Endodermal cell (in vitro differentiated cells): ENCODE data around the gene ZNF407. TPM values are rescaled to one million over a fixed set of nuclear protein-coding genes. Genes with fewer than 3 reads are reported as not detected.

Experiments used
- DNase-seq: peaks from one replicate; pipeline ENCODE4 v3.0.0-alpha.2; 2017
- H3K27ac ChIP-seq: 2 replicates; pipeline ENCODE4 v1.5.1; 2013; ENCODE audit warnings: mild to moderate bottlenecking, low read depth, low read length, moderate library complexity
- H3K27me3 ChIP-seq: 2 replicates; pipeline ENCODE4 v1.6.1; 2013; ENCODE audit warnings: mild to moderate bottlenecking, low read length, moderate library complexity; ENCODE audit not compliant: insufficient read depth, control insufficient read depth, poor library complexity, severe bottlenecking
- H3K36me3 ChIP-seq: 2 replicates; pipeline ENCODE4 v1.7.0; 2013; ENCODE audit warnings: mild to moderate bottlenecking, low read length, moderate library complexity; ENCODE audit not compliant: control insufficient read depth, insufficient read depth
- H3K4me1 ChIP-seq: one replicate; pipeline ENCODE4 v1.7.0; 2013; ENCODE audit warnings: low read length; ENCODE audit not compliant: control insufficient read depth, insufficient read depth
- H3K4me3 ChIP-seq: 2 replicates; pipeline ENCODE4 v1.5.1; 2013; ENCODE audit warnings: mild to moderate bottlenecking, low read length, moderate library complexity
- H3K9ac ChIP-seq: 2 replicates; pipeline ENCODE4 v1.6.1; 2013; ENCODE audit warnings: mild to moderate bottlenecking, low read length, moderate library complexity; ENCODE audit not compliant: poor library complexity, severe bottlenecking; ENCODE audit errors: extremely low read depth
- H3K9me3 ChIP-seq: 2 replicates; pipeline ENCODE4 v1.6.1; 2013; ENCODE audit warnings: mild to moderate bottlenecking, low read length, moderate library complexity; ENCODE audit not compliant: control insufficient read depth
- H3K27ac Mint-ChIP-seq: 2 replicates; pipeline ENCODE4 v1.8.0; 2020; ENCODE audit warnings: mixed read lengths
- H3K27me3 Mint-ChIP-seq: 2 replicates; pipeline ENCODE4 v1.8.0; 2021; ENCODE audit warnings: mild to moderate bottlenecking, mixed read lengths; ENCODE audit not compliant: insufficient read depth
- H3K36me3 Mint-ChIP-seq: 2 replicates; pipeline ENCODE4 v1.8.0; 2020; ENCODE audit warnings: low read depth, mixed read lengths
- H3K4me1 Mint-ChIP-seq: 2 replicates; pipeline ENCODE4 v1.8.0; 2020; ENCODE audit warnings: mixed read lengths
- H3K4me3 Mint-ChIP-seq: 2 replicates; pipeline ENCODE4 v1.8.0; 2020; ENCODE audit warnings: mild to moderate bottlenecking, moderate library complexity, mixed read lengths
- H3K9me3 Mint-ChIP-seq: 2 replicates; pipeline ENCODE4 v1.8.0; 2020; ENCODE audit warnings: mild to moderate bottlenecking, mixed read lengths
- WGBS, 2 experiments: methylation state at CpG; one replicate each; pipeline versions ENCODE4 v1.1.5 to v1.1.7; 2013; ENCODE audit warnings: missing lambda C conversion rate in 2 of 2, mixed read lengths in 1 of 2; ENCODE audit not compliant: insufficient coverage in 1 of 2, insufficient read length in 1 of 2; 5-methylcytosine and 5-hydroxymethylcytosine counted together
- total RNA-seq, 2 donors: library from RNA; stranded (reverse); fragmentation: NEBNext Ultra II Directional in 1 of 2; extraction: Animal tissue kit (Norgen Biotek cat#: 25700) in 1 of 2; gene quantifications; 2 replicates in 1 of 2; 3 replicates in 1 of 2; pipeline ENCODE4 v1.2.1, GENCODE V29; 2021
- TF ChIP-seq, protein P1 (sequence below): fragments of 200-600 bp; sonication (generic); conservative IDR thresholded peaks from 2 replicates; pipeline ENCODE4 v1.5.0; 2021; ENCODE audit warnings: antibody characterized with exemption, mild to moderate bottlenecking

The ZNF407 gene
- total RNA-seq, 2 donors from 2014 or later = 7.6 to 13.1 TPM

DNA sequence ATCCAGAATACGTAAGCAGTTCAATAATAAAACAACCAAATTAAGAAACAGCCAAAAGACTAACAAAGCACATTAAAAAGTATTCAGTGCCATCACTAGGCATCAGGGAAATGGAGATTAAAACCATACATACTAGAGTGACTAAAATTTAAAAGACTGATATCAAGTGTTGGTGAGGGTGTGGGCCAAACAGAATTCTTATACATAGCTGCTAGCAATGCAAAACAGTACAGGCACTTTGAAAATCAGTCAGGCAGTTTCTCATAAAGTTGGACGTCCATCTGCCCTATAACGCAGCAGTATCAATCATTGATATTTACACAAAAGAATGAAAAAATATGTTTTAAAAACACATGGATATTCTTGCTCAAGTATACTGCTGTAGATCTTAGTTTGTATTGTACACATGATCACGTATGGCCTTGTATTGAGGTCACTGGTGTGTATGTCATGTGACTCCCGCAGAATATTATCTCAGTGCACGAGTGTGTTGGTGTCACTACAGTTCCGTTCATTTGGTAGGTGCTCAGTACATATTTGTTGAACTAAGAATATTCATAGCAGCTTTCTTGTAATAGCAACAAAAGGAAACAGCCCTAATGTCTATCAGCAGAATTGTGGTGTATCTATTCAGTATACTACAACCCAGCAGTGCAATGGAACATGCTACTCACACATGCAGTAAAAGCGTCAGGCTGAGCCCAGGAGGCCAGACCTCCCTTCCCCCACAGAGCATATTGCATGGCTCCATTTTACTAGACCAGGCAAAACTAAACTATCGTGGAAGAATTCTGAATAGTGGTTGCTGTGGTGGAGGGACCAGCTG lies 28.6 kb downstream of the ZNF407 start:
- no peaks in the 10 kb centered on the region for H3K4me1 ChIP-seq
- H3K4me3 ChIP-seq = no peak overlapping the region
- H3K9ac ChIP-seq = no peak overlapping the region
- no peaks in the 10 kb centered on the region for H3K36me3 Mint-ChIP-seq
- H3K4me3 Mint-ChIP-seq = no peak overlapping the region
- no peaks in the 10 kb centered on the region for H3K27me3 ChIP-seq
- no peaks in the 10 kb centered on the region for H3K4me1 Mint-ChIP-seq
- no peak for DNase-seq
- TF ChIP-seq, protein P1, sequence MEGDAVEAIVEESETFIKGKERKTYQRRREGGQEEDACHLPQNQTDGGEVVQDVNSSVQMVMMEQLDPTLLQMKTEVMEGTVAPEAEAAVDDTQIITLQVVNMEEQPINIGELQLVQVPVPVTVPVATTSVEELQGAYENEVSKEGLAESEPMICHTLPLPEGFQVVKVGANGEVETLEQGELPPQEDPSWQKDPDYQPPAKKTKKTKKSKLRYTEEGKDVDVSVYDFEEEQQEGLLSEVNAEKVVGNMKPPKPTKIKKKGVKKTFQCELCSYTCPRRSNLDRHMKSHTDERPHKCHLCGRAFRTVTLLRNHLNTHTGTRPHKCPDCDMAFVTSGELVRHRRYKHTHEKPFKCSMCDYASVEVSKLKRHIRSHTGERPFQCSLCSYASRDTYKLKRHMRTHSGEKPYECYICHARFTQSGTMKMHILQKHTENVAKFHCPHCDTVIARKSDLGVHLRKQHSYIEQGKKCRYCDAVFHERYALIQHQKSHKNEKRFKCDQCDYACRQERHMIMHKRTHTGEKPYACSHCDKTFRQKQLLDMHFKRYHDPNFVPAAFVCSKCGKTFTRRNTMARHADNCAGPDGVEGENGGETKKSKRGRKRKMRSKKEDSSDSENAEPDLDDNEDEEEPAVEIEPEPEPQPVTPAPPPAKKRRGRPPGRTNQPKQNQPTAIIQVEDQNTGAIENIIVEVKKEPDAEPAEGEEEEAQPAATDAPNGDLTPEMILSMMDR = no peak
- H3K9me3 Mint-ChIP-seq = no peaks in the 10 kb centered on the region
- H3K9me3 ChIP-seq = no peaks in the 10 kb centered on the region
- no peaks in the 10 kb centered on the region for H3K36me3 ChIP-seq
- 89 to 95% methylated on average over 4 to 9 of the region's 9 CpGs for WGBS, 2 experiments
- H3K27ac ChIP-seq = no peak overlapping the region
- H3K27ac Mint-ChIP-seq = no peak overlapping the region
- no peaks in the 10 kb centered on the region for H3K27me3 Mint-ChIP-seq

- peaks cover 19% of the 10 kb centered on the region for H3K36me3 ChIP-seq
- H3K4me1 ChIP-seq = no peaks in the 10 kb centered on the region
- no peak overlapping the region for H3K27ac Mint-ChIP-seq
- no peaks in the 10 kb centered on the region for H3K27me3 ChIP-seq
- no peaks in the 10 kb centered on the region for H3K4me1 Mint-ChIP-seq
- no peak overlapping the region for H3K9ac ChIP-seq
- H3K9me3 Mint-ChIP-seq = no peaks in the 10 kb centered on the region
- no peak overlapping the region for H3K4me3 ChIP-seq
- 91 to 98% methylated on average over 4 to 6 of the region's 6 CpGs for WGBS, 2 experiments
- no peak overlapping the region for H3K4me3 Mint-ChIP-seq
- no peak overlapping the region for H3K27ac ChIP-seq
- peaks cover 23% of the 10 kb centered on the region for H3K36me3 Mint-ChIP-seq
- DNase-seq = no peak
- TF ChIP-seq, protein P1 = no peak
- no peaks in the 10 kb centered on the region for H3K27me3 Mint-ChIP-seq
- no peaks in the 10 kb centered on the region for H3K9me3 ChIP-seq
Observed at GRCh38 chr18:74630804-74631203, 33.1 kb downstream of the ZNF407 start.

DNA sequence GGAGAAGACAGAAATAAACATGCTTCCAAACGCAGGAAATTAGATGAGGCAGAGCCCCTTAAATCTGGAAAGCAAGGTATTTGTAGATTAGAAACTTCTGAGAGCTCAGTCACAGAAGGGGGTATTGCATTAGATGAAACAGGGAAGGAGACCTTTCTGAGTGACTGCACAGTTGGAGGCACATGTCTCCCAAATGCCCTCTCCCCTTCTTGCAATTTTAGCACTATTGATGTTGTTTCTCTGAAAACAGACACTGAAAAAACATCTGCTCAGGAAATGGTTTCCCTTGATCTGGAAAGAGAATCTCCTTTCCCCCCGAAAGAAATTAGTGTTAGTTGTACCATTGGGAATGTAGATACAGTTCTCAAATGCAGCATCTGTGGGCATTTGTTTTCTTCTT lies 33.5 kb downstream of the ZNF407 start:
- no peaks in the 10 kb centered on the region for H3K4me1 ChIP-seq
- Mint-ChIP-seq H3K36me3 (peaks cover 23% of the 10 kb centered on the region), H3K4me1 (no peaks in the 10 kb centered on the region), H3K4me3 (no peak overlapping the region), H3K27me3 (no peaks in the 10 kb centered on the region), H3K27ac (no peak overlapping the region), H3K9me3 (no peaks in the 10 kb centered on the region)
- no peaks in the 10 kb centered on the region for H3K9me3 ChIP-seq
- H3K27me3 ChIP-seq = no peaks in the 10 kb centered on the region
- H3K27ac ChIP-seq = no peak overlapping the region
- H3K36me3 ChIP-seq = peaks cover 19% of the 10 kb centered on the region
- no peak for DNase-seq
- H3K9ac ChIP-seq = no peak overlapping the region
- 83 to 89% methylated on average over 2 of the region's 2 CpGs for WGBS, 2 experiments
- no peak overlapping the region for H3K4me3 ChIP-seq
- TF ChIP-seq, protein P1 = no peak
